SK-N-SH treated with all-trans-retinoic acid at 6 μM for 48 hours (cell line): ENCODE data around the gene GATA6.

Source experiments
- ATAC-seq: fragments of 200-7000 bp; cut with Tn5 transposase; 3 replicates; pipeline ENCODE4 v1.9.1; 2020; ENCODE audit warnings: mild to moderate bottlenecking, moderate library complexity
- ARNTL ChIP-seq: fragments of 450-650 bp; formaldehyde crosslinking; IDR thresholded peaks from 2 replicates; pipeline ENCODE4 v1.5.0; 2020; ENCODE audit warnings: low read depth, mild to moderate bottlenecking, moderate library complexity, borderline replicate concordance
- BACH2 ChIP-seq: fragments of 250-450 bp; sonication (Bioruptor Pico); IDR thresholded peaks from 2 replicates; pipeline ENCODE4 v1.9.0; 2021; ENCODE audit warnings: mild to moderate bottlenecking, borderline replicate concordance
- CREB5 ChIP-seq: fragments of 250-450 bp; sonication (Bioruptor Pico); IDR thresholded peaks from 2 replicates; pipeline ENCODE4 v1.5.1; 2020; ENCODE audit warnings: low read depth, mild to moderate bottlenecking, moderate library complexity
- CSDC2 ChIP-seq: fragments of 250-450 bp; sonication (Bioruptor Pico); IDR thresholded peaks from 2 replicates; pipeline ENCODE4 v1.5.0; 2020; ENCODE audit warnings: mild to moderate bottlenecking, moderate library complexity
- ESRRG ChIP-seq: fragments of 250-450 bp; sonication (Bioruptor Pico); IDR thresholded peaks from 2 replicates; pipeline ENCODE4 v1.6.1; 2021; ENCODE audit warnings: mild to moderate bottlenecking
- GLIS3 ChIP-seq: fragments of 250-450 bp; sonication (Bioruptor Pico); IDR thresholded peaks from 2 replicates; pipeline ENCODE4 v1.5.0; 2020; ENCODE audit warnings: mild to moderate bottlenecking, moderate library complexity
- OSR1 ChIP-seq: fragments of 250-450 bp; sonication (Bioruptor Pico); IDR thresholded peaks from 2 replicates; pipeline ENCODE4 v1.8.0; 2022; ENCODE audit warnings: moderate library complexity, mild to moderate bottlenecking, inconsistent platforms
- POU6F1 ChIP-seq: fragments of 250-450 bp; sonication (Bioruptor Pico); IDR thresholded peaks from 2 replicates; pipeline ENCODE4 v1.8.0; 2021; ENCODE audit warnings: low read depth, mild to moderate bottlenecking, moderate library complexity, borderline replicate concordance
- PPARA ChIP-seq: fragments of 250-450 bp; sonication (Bioruptor Pico); IDR thresholded peaks from 2 replicates; pipeline ENCODE4 v1.5.0; 2020; ENCODE audit warnings: mild to moderate bottlenecking, borderline replicate concordance
- RARB ChIP-seq: fragments of 250-450 bp; sonication (Bioruptor Pico); IDR thresholded peaks from 2 replicates; pipeline ENCODE4 v1.8.0; 2021; ENCODE audit warnings: mild to moderate bottlenecking, moderate library complexity
- SNAI2 ChIP-seq: fragments of 250-450 bp; sonication (Bioruptor Pico); IDR thresholded peaks from 2 replicates; pipeline ENCODE4 v1.5.0; 2020; ENCODE audit warnings: mild to moderate bottlenecking, moderate library complexity
- TCF4 ChIP-seq: fragments of 250-450 bp; sonication (Bioruptor Pico); IDR thresholded peaks from 2 replicates; pipeline ENCODE4 v1.8.0; 2021; ENCODE audit warnings: mild to moderate bottlenecking, moderate library complexity, borderline replicate concordance
- TOX ChIP-seq: fragments of 250-450 bp; sonication (Bioruptor Pico); IDR thresholded peaks from 2 replicates; pipeline ENCODE4 v1.8.0; 2021; ENCODE audit warnings: mild to moderate bottlenecking, moderate library complexity, borderline replicate concordance
- TSHZ2 ChIP-seq: fragments of 250-450 bp; sonication (Bioruptor Pico); IDR thresholded peaks from 2 replicates; pipeline ENCODE4 v1.5.0; 2020; ENCODE audit warnings: mild to moderate bottlenecking, moderate library complexity
- ZC3H10 ChIP-seq: fragments of 250-450 bp; sonication (Bioruptor Pico); IDR thresholded peaks from 2 replicates; pipeline ENCODE4 v1.5.1; 2021; ENCODE audit warnings: mild to moderate bottlenecking, moderate library complexity
- ZFP3 ChIP-seq: fragments of 250-450 bp; sonication (Bioruptor Pico); IDR thresholded peaks from 2 replicates; pipeline ENCODE4 v1.5.0; 2020; ENCODE audit warnings: mild to moderate bottlenecking, moderate library complexity
- ZFP30 ChIP-seq: fragments of 450-650 bp; formaldehyde crosslinking; IDR thresholded peaks from 2 replicates; pipeline ENCODE4 v1.5.0; 2022; ENCODE audit warnings: mild to moderate bottlenecking, moderate library complexity
- ZNF565 ChIP-seq: fragments of 450-650 bp; formaldehyde crosslinking; conservative IDR thresholded peaks from 2 replicates; pipeline ENCODE4 v1.5.0; 2020; ENCODE audit warnings: low read depth, mild to moderate bottlenecking, moderate library complexity
- ZNF70 ChIP-seq: fragments of 450-650 bp; formaldehyde crosslinking; IDR thresholded peaks from 2 replicates; pipeline ENCODE4 v1.5.0; 2020; ENCODE audit warnings: mild to moderate bottlenecking, moderate library complexity
- ZNF8 ChIP-seq: fragments of 450-650 bp; formaldehyde crosslinking; IDR thresholded peaks from 2 replicates; pipeline ENCODE4 v1.5.0; 2020; ENCODE audit warnings: mild to moderate bottlenecking, moderate library complexity
- TF ChIP-seq, protein P1 (sequence below): fragments of 250-450 bp; sonication (Bioruptor Pico); IDR thresholded peaks from 2 replicates; pipeline ENCODE4 v1.5.1; 2021; ENCODE audit warnings: mild to moderate bottlenecking, moderate library complexity
- TF ChIP-seq, protein P2 (sequence below): fragments of 250-450 bp; sonication (Bioruptor Pico); IDR thresholded peaks from 2 replicates; pipeline ENCODE4 v1.8.0; 2020; ENCODE audit warnings: mild to moderate bottlenecking, moderate library complexity, borderline replicate concordance

The GATA6 gene

DNA sequence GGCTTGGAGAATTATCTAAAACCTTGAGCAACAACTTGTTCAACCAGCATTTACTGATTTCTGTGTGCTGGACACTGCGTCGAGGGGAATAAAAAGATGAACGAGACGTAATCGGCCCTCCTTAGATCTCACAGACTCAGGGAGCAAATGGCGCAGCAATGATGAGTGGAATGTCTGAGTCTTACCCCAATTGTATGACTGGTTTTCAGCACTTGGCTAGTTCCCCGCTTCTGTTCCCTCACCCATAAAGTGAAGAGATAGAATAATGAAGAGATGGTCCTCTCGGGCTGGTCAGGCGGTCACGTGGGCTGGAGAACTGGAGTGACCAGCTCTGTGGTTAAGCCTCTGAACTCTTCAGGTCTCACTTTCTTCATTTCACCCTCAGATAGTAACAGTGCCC lies 17.3 kb upstream of the GATA6 start:
- ATAC-seq = no peak
- TF ChIP-seq SNAI2 (CRISPR knock-in tag) (no peak), PPARA (CRISPR knock-in tag) (no peak), ARNTL (CRISPR knock-in tag) (no peak)

DNA sequence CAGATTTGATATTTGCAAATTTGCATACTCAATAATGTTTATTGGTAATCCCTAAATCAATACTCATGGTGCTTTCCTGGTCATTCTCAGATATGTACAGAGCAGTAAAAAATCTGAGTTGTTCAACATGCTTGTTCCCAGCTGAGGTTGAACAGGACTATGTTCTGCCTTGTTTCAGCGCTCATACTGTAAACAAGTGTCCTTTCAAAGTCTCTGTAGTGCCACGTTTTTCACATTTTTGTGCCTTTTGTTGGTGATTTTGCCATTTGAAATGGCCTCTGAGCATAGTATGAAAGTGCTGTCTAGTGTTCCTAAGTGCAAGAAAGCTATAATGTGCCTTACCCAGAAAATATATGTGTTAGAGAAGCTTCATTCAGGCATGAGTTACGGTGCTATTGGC lies 16.0 kb upstream of the GATA6 start:
- TF ChIP-seq ESRRG (no peak), ZC3H10 (no peak), TCF4 (CRISPR knock-in tag) (no peak), ZFP30 (CRISPR knock-in tag) (no peak)
- TF ChIP-seq, all 23 proteins: peak for 0

DNA sequence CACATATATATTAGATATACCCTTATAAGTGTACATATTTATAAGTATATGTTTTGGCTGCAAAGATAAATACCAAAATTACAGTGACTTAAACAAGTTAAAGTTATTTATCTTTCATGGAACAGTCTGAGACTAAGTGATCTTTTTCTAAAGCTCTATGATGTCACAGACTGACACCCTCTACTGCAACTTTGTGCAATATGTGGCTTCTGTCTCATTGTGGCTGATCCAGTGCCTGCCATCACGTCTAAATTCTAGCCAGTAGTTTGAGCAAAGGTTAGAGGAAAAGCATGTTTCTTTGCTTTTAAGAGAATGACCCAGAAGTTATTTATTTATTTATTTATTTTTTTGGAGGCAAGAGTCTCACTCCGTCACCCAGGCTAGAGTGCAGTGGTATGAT lies 13.8 kb upstream of the GATA6 start:
- no peak for TF ChIP-seq PPARA (CRISPR knock-in tag)
- no peak for TF ChIP-seq OSR1 (CRISPR knock-in tag)
- no peak for TF ChIP-seq TCF4 (CRISPR knock-in tag)
- no peak for ATAC-seq

More for the DNA sequence above, 16.0 kb upstream of the GATA6 start:
- no peak for ATAC-seq

DNA sequence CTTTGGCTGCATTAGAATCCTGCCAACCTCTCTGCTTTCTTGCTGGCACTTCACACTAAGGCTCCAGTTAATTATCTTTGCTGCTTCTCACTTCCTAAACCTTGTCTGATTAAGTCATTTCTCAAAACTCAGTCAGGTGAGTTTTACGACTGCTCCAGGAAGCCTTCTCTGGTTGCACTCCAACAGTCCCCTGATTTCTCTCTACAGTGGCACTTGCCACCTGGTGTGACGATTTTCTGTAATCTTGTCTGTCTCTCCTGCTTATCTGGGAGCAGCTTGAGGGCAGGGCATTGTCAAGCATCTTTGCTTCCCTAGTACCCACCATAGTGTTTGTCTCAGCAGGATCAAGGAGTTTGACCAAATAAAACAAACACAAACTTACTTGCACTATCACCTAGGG lies 10.4 kb upstream of the GATA6 start:
- no peak for ATAC-seq
- TF ChIP-seq TSHZ2 (CRISPR knock-in tag) (no peak), ZNF565 (no peak), ZC3H10 (no peak), ZFP3 (CRISPR knock-in tag) (no peak), POU6F1 (CRISPR knock-in tag) (no peak), TOX (no peak), RARB (CRISPR knock-in tag) (no peak), CREB5 (no peak), GLIS3 (CRISPR knock-in tag) (no peak), BACH2 (CRISPR knock-in tag) (no peak), ZFP30 (CRISPR knock-in tag) (no peak), TCF4 (CRISPR knock-in tag) (no peak), SNAI2 (CRISPR knock-in tag) (no peak), ZNF70 (no peak), ZNF8 (no peak), CSDC2 (CRISPR knock-in tag) (no peak), ESRRG (no peak), PPARA (CRISPR knock-in tag) (no peak)
- TF ChIP-seq, protein P1, sequence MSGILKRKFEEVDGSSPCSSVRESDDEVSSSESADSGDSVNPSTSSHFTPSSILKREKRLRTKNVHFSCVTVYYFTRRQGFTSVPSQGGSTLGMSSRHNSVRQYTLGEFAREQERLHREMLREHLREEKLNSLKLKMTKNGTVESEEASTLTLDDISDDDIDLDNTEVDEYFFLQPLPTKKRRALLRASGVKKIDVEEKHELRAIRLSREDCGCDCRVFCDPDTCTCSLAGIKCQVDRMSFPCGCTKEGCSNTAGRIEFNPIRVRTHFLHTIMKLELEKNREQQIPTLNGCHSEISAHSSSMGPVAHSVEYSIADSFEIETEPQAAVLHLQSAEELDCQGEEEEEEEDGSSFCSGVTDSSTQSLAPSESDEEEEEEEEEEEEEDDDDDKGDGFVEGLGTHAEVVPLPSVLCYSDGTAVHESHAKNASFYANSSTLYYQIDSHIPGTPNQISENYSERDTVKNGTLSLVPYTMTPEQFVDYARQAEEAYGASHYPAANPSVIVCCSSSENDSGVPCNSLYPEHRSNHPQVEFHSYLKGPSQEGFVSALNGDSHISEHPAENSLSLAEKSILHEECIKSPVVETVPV = no peak
- TF ChIP-seq, protein P2, sequence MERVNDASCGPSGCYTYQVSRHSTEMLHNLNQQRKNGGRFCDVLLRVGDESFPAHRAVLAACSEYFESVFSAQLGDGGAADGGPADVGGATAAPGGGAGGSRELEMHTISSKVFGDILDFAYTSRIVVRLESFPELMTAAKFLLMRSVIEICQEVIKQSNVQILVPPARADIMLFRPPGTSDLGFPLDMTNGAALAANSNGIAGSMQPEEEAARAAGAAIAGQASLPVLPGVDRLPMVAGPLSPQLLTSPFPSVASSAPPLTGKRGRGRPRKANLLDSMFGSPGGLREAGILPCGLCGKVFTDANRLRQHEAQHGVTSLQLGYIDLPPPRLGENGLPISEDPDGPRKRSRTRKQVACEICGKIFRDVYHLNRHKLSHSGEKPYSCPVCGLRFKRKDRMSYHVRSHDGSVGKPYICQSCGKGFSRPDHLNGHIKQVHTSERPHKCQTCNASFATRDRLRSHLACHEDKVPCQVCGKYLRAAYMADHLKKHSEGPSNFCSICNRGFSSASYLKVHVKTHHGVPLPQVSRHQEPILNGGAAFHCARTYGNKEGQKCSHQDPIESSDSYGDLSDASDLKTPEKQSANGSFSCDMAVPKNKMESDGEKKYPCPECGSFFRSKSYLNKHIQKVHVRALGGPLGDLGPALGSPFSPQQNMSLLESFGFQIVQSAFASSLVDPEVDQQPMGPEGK = no peak
